ENCODE data around the gene NPIPA7.
"Not testable (repeated sequence)": the region's sequence is repeated elsewhere in the genome, so short reads cannot be mapped to it uniquely, and the experiment has no call there.

DNA sequence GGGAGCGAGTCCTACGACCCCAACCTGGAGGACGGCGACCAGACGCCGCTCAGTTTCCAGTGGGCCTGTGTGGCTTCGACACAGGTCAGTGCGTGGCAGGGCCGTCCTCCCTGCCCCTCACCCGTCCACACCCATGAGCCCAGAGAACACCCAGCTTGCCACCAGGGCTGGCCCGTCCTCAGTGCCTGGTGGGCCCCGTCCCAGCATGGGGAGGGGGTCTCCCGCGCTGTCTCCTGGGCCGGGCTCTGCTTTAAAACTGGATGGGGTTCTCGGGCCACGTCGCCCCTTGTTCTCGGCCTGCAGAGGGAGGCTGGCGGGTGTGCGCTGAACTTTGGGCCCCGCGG is 11.7 kb upstream of the NPIPA7 start:
- TF ChIP-seq, protein P1, sequence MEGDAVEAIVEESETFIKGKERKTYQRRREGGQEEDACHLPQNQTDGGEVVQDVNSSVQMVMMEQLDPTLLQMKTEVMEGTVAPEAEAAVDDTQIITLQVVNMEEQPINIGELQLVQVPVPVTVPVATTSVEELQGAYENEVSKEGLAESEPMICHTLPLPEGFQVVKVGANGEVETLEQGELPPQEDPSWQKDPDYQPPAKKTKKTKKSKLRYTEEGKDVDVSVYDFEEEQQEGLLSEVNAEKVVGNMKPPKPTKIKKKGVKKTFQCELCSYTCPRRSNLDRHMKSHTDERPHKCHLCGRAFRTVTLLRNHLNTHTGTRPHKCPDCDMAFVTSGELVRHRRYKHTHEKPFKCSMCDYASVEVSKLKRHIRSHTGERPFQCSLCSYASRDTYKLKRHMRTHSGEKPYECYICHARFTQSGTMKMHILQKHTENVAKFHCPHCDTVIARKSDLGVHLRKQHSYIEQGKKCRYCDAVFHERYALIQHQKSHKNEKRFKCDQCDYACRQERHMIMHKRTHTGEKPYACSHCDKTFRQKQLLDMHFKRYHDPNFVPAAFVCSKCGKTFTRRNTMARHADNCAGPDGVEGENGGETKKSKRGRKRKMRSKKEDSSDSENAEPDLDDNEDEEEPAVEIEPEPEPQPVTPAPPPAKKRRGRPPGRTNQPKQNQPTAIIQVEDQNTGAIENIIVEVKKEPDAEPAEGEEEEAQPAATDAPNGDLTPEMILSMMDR (conservative IDR thresholded peaks at IDR 0.05): not testable (repeated sequence)
- TF ChIP-seq ZFX (IDR thresholded peaks at IDR 0.05): not testable (repeated sequence)

Data from C4-2B (cell line).